ENCODE data around the gene ADCY9. TPM values are rescaled to one million over a fixed set of nuclear protein-coding genes. Genes with fewer than 3 reads are reported as not detected.
A peak's percentile ranks its signal among the peaks of the same experiment; 100 is the strongest.

ADCY9 gene
- total and polyA plus RNA-seq, 2 experiments from 2014 or later: 2.2 to 18.3 TPM

DNA sequence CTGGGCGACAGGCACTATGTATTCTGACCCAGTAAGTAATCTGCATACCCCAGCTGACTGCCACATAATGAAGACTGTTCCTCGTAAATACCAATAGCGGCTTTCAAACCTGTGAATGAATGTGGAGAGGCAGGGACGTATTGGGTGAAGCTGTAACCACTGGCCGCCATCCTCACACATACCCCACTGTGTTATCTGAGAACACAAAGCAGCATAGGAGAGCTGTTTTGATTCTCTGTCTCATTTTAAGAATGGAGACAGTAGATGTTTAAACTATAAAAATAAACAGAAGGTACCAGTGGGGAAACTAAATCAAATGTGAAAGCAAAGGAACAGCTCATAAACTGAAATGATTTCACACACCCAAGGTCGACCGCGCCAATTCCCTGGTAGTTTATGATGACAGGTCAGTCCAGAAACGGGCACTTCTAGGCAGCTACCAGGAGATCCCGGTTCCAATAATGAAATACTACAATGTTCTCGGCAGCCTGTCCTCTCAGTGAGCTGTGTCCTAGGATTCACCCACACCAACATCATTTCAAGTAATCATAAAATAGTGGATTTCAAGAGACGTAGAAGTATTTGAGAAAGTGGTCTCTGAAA, 109.7 kb downstream of the ADCY9 start (continued):
- TF ChIP-seq ZNF331 (CRISPR knock-in tag; IDR thresholded peaks at IDR 0.05; ENCODE audit: low read depth) (no peak), POLR2AphosphoS5 (IDR thresholded peaks at IDR 0.05; ENCODE audit: low read depth) (no peak), STAT1 (IDR thresholded peaks at IDR 0.05; ENCODE audit: unreplicated experiment) (no peak)

GRCh38 chr16:4005731-4006130, 110.5 kb downstream of the ADCY9 start:
- Histone ChIP-seq H3K4me3 (no peak overlapping the region), H3K4me1 (ENCODE audit: insufficient read depth) (peaks cover 26% of the 10 kb centered on the region), H3K27me3 (ENCODE audit: insufficient read depth) (no peaks in the 10 kb centered on the region), H3K27ac (ENCODE audit: low read depth) (no peak overlapping the region), H3F3A (replicated peaks; ENCODE audit: low read depth) (no peaks in the 10 kb centered on the region), H4K20me1 (replicated peaks; ENCODE audit: insufficient read depth) (no peaks in the 10 kb centered on the region), H3K4me2 (no peak overlapping the region), H3K9me2 (ENCODE audit: insufficient read depth) (no peaks in the 10 kb centered on the region), H2AFZ (no peak overlapping the region), H3K36me3 (ENCODE audit: insufficient read depth) (no peaks in the 10 kb centered on the region), H3K79me2 (replicated peaks; ENCODE audit: insufficient read depth) (peaks cover 3% of the 10 kb centered on the region; the same call in 1 of the 2 replicates)
- no peaks in the 10 kb centered on the region; the same call in 2 of the 3 replicates for H3K36me3 Mint-ChIP-seq (ENCODE audit: low read depth)
- H3K4me3 Mint-ChIP-seq: no peak overlapping the region
- peaks cover 2% of the 10 kb centered on the region for H3K27me3 Mint-ChIP-seq (ENCODE audit: insufficient read depth, low read depth, poor library complexity)
- H3K9me3 Mint-ChIP-seq: no peaks in the 10 kb centered on the region
- no peak overlapping the region for H3K27ac Mint-ChIP-seq
- H3K4me1 Mint-ChIP-seq: peaks cover 26% of the 10 kb centered on the region
- no peak for ATAC-seq
- DNase-seq (ENCODE audit: low spot score): no peak
- no peak for TF ChIP-seq JUNB (IDR thresholded peaks at IDR 0.05; ENCODE audit: unreplicated experiment)

- H3K27me3 ChIP-seq (ENCODE audit: insufficient read depth): no peaks in the 10 kb centered on the region
- Mint-ChIP-seq H3K27me3 (ENCODE audit: insufficient read depth, low read depth, poor library complexity) (peaks cover 2% of the 10 kb centered on the region), H3K9me3 (no peaks in the 10 kb centered on the region), H3K27ac (no peak overlapping the region), H3K36me3 (ENCODE audit: low read depth) (no peaks in the 10 kb centered on the region; the same call in 2 of the 3 replicates), H3K4me1 (peaks cover 23% of the 10 kb centered on the region), H3K4me3 (no peak overlapping the region)
- no peaks in the 10 kb centered on the region for H4K20me1 ChIP-seq (replicated peaks; ENCODE audit: insufficient read depth)
- H3K79me2 ChIP-seq (replicated peaks; ENCODE audit: insufficient read depth): peaks cover 3% of the 10 kb centered on the region; the same call in 1 of the 2 replicates
- H3K4me2 ChIP-seq: no peak overlapping the region
- 0 out of 2 replicates have a peak overlapping the region, but pooled peaks have one; percentile 19 for H3K27ac ChIP-seq (ENCODE audit: low read depth)
- no peak overlapping the region for H3K4me3 ChIP-seq
- H2AFZ ChIP-seq: no peak overlapping the region
- H3K36me3 ChIP-seq (ENCODE audit: insufficient read depth): no peaks in the 10 kb centered on the region
- no peaks in the 10 kb centered on the region for H3K9me2 ChIP-seq (ENCODE audit: insufficient read depth)
- DNase-seq (ENCODE audit: low spot score) (no peak), ATAC-seq (no peak)
- H3F3A ChIP-seq (replicated peaks; ENCODE audit: low read depth): no peaks in the 10 kb centered on the region
- peaks cover 21% of the 10 kb centered on the region for H3K4me1 ChIP-seq (ENCODE audit: insufficient read depth)
- TF ChIP-seq JUNB (IDR thresholded peaks at IDR 0.05; ENCODE audit: unreplicated experiment) (no peak), ZNF331 (CRISPR knock-in tag; IDR thresholded peaks at IDR 0.05; ENCODE audit: low read depth) (no peak), NANOG (IDR thresholded peaks at IDR 0.05; ENCODE audit: borderline replicate concordance) (no peak), CREB1 (CRISPR knock-in tag; IDR thresholded peaks at IDR 0.05; ENCODE audit: low read depth) (no peak), CTCF (conservative IDR thresholded peaks at IDR 0.05; ENCODE audit: low read depth in 2 of 2) (no peak), EZH2phosphoT487 (IDR thresholded peaks at IDR 0.05; ENCODE audit: unreplicated experiment) (no peak), ZNF114 (CRISPR knock-in tag; IDR thresholded peaks at IDR 0.05) (no peak)
- TF ChIP-seq, protein P1, sequence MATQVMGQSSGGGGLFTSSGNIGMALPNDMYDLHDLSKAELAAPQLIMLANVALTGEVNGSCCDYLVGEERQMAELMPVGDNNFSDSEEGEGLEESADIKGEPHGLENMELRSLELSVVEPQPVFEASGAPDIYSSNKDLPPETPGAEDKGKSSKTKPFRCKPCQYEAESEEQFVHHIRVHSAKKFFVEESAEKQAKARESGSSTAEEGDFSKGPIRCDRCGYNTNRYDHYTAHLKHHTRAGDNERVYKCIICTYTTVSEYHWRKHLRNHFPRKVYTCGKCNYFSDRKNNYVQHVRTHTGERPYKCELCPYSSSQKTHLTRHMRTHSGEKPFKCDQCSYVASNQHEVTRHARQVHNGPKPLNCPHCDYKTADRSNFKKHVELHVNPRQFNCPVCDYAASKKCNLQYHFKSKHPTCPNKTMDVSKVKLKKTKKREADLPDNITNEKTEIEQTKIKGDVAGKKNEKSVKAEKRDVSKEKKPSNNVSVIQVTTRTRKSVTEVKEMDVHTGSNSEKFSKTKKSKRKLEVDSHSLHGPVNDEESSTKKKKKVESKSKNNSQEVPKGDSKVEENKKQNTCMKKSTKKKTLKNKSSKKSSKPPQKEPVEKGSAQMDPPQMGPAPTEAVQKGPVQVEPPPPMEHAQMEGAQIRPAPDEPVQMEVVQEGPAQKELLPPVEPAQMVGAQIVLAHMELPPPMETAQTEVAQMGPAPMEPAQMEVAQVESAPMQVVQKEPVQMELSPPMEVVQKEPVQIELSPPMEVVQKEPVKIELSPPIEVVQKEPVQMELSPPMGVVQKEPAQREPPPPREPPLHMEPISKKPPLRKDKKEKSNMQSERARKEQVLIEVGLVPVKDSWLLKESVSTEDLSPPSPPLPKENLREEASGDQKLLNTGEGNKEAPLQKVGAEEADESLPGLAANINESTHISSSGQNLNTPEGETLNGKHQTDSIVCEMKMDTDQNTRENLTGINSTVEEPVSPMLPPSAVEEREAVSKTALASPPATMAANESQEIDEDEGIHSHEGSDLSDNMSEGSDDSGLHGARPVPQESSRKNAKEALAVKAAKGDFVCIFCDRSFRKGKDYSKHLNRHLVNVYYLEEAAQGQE (IDR thresholded peaks at IDR 0.05; ENCODE audit: unreplicated experiment): no peak
Measured at GRCh38 chr16:4005281-4005680, 111.0 kb downstream of the ADCY9 start.

Data from GM23338 (cell line).